HepG2 (cell line): ENCODE data around the gene GNAZ. TPM values are rescaled to one million over a fixed set of nuclear protein-coding genes. Genes with fewer than 3 reads are reported as not detected.

Experiments used
- CHD4 ChIP-seq: fragments of 200-600 bp; sonication (generic); IDR thresholded peaks from 2 replicates; pipeline ENCODE4 v1.7.0; 2017; ENCODE audit warnings: mild to moderate bottlenecking, low read length, borderline replicate concordance
- HCFC1 ChIP-seq: fragments of 150-350 bp; IDR thresholded peaks from 2 replicates; pipeline ENCODE4 v1.6.1; 2014; ENCODE audit warnings: low read depth, low read length
- NFATC3 ChIP-seq: sonication (generic); formaldehyde crosslinking; IDR thresholded peaks from 2 replicates; pipeline ENCODE4 v1.5.1; 2020; ENCODE audit warnings: mild to moderate bottlenecking, missing genetic modification reagents
- PLRG1 ChIP-seq: fragments of 450-650 bp; conservative IDR thresholded peaks from 2 replicates; pipeline ENCODE4 v1.6.1; 2016
- U2AF1 ChIP-seq: fragments of 200-400 bp; formaldehyde crosslinking; optimal IDR thresholded peaks from 2 replicates; pipeline ENCODE3; 2017; ENCODE audit warnings: mild to moderate bottlenecking, low read depth, low read length
- ZBTB7B ChIP-seq: sonication (generic); formaldehyde crosslinking; IDR thresholded peaks from 2 replicates; pipeline ENCODE4 v1.4.0; 2020; ENCODE audit warnings: missing genetic modification reagents
- ZMAT3 ChIP-seq: sonication (generic); formaldehyde crosslinking; conservative IDR thresholded peaks from 2 replicates; pipeline ENCODE4 v1.7.0; 2021; ENCODE audit warnings: missing genetic modification reagents
- ZNF101 ChIP-seq: sonication (generic); formaldehyde crosslinking; IDR thresholded peaks from 2 replicates; pipeline ENCODE4 v1.4.0; 2020; ENCODE audit warnings: mild to moderate bottlenecking, low read depth, missing genetic modification reagents, borderline replicate concordance
- ZNF121 ChIP-seq: sonication (generic); formaldehyde crosslinking; IDR thresholded peaks from 2 replicates; pipeline ENCODE4 v1.5.0; 2020; ENCODE audit warnings: mild to moderate bottlenecking, missing genetic modification reagents
- ZNF766 ChIP-seq: sonication (generic); formaldehyde crosslinking; IDR thresholded peaks from 2 replicates; pipeline ENCODE4 v1.5.0; 2020; ENCODE audit warnings: missing genetic modification reagents, borderline replicate concordance
- ZNF841 ChIP-seq: sonication (generic); formaldehyde crosslinking; IDR thresholded peaks from 2 replicates; pipeline ENCODE4 v1.8.1; 2023; ENCODE audit warnings: missing genetic modification reagents, borderline replicate concordance
- ZSCAN9 ChIP-seq: IDR thresholded peaks from 2 replicates; pipeline ENCODE4 v1.6.1; 2016; ENCODE audit warnings: borderline replicate concordance
- polyA plus RNA-seq, 8 experiments: library from polyadenylated mRNA; depleted of rRNA in 3 of 8; stranded (reverse) in 7 of 8; unstranded in 1 of 8; fragments of >200 nt; fragmentation: Illumina TruSeq in 4 of 8; extraction: Trizol in 4 of 8; gene quantifications; 2 replicates each; pipeline versions ENCODE4 v1.2.1 to v1.2.3, GENCODE V29; 2011 to 2016; ENCODE audit warnings: low read depth in 4 of 8, missing spikeins in 1 of 8, mixed read lengths in 1 of 8; ENCODE audit not compliant: insufficient read depth in 1 of 8
- total RNA-seq, 5 experiments: library from RNA; depleted of rRNA; stranded (reverse); fragments of >200 nt; fragmentation: Illumina TruSeq; extraction: Trizol; gene quantifications; 2 replicates each; pipeline ENCODE4 v1.2.3, GENCODE V29; 2016; ENCODE audit warnings: low read depth in 1 of 5
- TF ChIP-seq, protein P1 (sequence below): sonication (generic); formaldehyde crosslinking; IDR thresholded peaks from 2 replicates; pipeline ENCODE4 v1.9.0; 2021; ENCODE audit warnings: mild to moderate bottlenecking, missing genetic modification reagents
- TF ChIP-seq, protein P2 (sequence below): sonication (generic); formaldehyde crosslinking; IDR thresholded peaks from 2 replicates; pipeline ENCODE4 v1.8.0; 2022; ENCODE audit warnings: mild to moderate bottlenecking, missing genetic modification reagents, borderline replicate concordance
- TF ChIP-seq, protein P3 (sequence below): sonication (generic); formaldehyde crosslinking; IDR thresholded peaks from 2 replicates; pipeline ENCODE4 v1.4.0; 2020; ENCODE audit warnings: low read depth, missing genetic modification reagents

The GNAZ gene
- total and polyA plus RNA-seq, 2 of the 13 experiments (the other 11 are each of a cell fraction or from before 2014, with no cell fraction given): 11.4 to 22.3 TPM

DNA sequence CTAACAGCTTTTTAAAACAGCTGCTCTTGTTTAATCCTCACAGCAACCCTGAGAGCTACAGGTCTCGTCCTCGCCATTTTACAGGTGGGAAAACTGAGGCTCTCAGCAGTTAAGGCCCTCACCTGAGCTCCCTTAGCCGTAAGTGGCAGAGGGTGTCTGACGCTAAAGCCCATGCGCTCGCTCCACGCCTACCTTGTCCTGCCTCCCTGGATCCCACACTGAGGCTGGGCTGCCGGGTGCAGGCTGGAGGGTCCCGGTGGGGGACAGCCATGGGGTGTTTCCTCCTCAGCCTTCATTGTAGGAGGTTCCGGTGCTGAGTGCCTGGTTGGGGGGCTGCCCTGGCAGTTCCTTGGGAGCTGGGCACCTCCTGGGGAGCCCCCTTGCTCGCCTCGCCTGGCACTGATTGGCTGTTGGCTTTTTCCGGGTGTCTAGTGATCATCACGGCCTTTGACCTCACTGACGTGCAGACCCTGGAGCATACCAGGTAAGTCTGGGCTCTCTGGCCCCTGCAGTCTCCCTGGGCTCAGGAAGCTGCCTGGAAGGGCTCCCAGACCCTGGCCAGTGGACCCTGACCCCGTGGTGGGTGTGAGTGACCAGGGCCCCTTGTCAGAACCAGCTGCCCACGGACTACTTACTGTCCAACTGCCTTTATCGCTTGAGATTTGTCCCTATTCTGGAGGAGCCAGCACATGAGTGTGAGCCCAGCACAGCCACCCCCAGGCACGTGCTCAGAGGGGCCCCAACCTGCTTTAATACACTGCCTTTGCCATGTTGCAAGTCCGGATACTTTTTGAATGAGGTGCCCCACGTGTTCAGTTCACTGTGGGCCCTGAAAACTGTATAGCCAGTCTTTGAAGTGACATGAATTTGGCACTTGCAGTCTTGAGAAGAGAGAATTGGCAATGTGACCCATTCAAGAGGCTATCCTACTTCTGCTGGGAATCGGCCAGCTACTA lies 87.5 kb downstream of the GNAZ start (continued):
- TF ChIP-seq PLRG1: no peak
- TF ChIP-seq ZNF841: no peak
- TF ChIP-seq HCFC1: no peak
- TF ChIP-seq, protein P1, sequence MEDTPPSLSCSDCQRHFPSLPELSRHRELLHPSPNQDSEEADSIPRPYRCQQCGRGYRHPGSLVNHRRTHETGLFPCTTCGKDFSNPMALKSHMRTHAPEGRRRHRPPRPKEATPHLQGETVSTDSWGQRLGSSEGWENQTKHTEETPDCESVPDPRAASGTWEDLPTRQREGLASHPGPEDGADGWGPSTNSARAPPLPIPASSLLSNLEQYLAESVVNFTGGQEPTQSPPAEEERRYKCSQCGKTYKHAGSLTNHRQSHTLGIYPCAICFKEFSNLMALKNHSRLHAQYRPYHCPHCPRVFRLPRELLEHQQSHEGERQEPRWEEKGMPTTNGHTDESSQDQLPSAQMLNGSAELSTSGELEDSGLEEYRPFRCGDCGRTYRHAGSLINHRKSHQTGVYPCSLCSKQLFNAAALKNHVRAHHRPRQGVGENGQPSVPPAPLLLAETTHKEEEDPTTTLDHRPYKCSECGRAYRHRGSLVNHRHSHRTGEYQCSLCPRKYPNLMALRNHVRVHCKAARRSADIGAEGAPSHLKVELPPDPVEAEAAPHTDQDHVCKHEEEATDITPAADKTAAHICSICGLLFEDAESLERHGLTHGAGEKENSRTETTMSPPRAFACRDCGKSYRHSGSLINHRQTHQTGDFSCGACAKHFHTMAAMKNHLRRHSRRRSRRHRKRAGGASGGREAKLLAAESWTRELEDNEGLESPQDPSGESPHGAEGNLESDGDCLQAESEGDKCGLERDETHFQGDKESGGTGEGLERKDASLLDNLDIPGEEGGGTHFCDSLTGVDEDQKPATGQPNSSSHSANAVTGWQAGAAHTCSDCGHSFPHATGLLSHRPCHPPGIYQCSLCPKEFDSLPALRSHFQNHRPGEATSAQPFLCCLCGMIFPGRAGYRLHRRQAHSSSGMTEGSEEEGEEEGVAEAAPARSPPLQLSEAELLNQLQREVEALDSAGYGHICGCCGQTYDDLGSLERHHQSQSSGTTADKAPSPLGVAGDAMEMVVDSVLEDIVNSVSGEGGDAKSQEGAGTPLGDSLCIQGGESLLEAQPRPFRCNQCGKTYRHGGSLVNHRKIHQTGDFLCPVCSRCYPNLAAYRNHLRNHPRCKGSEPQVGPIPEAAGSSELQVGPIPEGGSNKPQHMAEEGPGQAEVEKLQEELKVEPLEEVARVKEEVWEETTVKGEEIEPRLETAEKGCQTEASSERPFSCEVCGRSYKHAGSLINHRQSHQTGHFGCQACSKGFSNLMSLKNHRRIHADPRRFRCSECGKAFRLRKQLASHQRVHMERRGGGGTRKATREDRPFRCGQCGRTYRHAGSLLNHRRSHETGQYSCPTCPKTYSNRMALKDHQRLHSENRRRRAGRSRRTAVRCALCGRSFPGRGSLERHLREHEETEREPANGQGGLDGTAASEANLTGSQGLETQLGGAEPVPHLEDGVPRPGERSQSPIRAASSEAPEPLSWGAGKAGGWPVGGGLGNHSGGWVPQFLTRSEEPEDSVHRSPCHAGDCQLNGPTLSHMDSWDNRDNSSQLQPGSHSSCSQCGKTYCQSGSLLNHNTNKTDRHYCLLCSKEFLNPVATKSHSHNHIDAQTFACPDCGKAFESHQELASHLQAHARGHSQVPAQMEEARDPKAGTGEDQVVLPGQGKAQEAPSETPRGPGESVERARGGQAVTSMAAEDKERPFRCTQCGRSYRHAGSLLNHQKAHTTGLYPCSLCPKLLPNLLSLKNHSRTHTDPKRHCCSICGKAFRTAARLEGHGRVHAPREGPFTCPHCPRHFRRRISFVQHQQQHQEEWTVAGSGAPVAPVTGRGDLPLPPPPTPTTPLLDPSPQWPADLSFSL (CRISPR knock-in tag): no peak
- TF ChIP-seq ZNF101: no peak
- TF ChIP-seq, protein P2, sequence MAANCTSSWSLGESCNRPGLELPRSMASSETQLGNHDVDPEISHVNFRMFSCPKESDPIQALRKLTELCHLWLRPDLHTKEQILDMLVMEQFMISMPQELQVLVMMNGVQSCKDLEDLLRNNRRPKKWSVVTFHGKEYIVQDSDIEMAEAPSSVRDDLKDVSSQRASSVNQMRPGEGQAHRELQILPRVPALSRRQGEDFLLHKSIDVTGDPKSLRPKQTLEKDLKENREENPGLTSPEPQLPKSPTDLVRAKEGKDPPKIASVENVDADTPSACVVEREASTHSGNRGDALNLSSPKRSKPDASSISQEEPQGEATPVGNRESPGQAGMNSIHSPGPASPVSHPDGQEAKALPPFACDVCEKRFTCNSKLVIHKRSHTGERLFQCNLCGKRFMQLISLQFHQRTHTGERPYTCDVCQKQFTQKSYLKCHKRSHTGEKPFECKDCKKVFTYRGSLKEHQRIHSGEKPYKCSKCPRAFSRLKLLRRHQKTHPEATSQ (CRISPR knock-in tag): no peak
- no peak for TF ChIP-seq NFATC3 (CRISPR knock-in tag)
- peak; percentile 51; the same call in 1 of the 2 replicates for TF ChIP-seq ZBTB7B (CRISPR knock-in tag)
- TF ChIP-seq, protein P3, sequence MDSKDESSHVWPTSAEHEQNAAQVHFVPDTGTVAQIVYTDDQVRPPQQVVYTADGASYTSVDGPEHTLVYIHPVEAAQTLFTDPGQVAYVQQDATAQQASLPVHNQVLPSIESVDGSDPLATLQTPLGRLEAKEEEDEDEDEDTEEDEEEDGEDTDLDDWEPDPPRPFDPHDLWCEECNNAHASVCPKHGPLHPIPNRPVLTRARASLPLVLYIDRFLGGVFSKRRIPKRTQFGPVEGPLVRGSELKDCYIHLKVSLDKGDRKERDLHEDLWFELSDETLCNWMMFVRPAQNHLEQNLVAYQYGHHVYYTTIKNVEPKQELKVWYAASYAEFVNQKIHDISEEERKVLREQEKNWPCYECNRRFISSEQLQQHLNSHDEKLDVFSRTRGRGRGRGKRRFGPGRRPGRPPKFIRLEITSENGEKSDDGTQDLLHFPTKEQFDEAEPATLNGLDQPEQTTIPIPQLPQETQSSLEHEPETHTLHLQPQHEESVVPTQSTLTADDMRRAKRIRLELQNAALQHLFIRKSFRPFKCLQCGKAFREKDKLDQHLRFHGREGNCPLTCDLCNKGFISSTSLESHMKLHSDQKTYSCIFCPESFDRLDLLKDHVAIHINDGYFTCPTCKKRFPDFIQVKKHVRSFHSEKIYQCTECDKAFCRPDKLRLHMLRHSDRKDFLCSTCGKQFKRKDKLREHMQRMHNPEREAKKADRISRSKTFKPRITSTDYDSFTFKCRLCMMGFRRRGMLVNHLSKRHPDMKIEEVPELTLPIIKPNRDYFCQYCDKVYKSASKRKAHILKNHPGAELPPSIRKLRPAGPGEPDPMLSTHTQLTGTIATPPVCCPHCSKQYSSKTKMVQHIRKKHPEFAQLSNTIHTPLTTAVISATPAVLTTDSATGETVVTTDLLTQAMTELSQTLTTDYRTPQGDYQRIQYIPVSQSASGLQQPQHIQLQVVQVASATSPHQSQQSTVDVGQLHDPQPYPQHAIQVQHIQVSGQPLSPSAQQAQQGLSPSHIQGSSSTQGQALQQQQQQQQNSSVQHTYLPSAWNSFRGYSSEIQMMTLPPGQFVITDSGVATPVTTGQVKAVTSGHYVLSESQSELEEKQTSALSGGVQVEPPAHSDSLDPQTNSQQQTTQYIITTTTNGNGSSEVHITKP (CRISPR knock-in tag): no peak
- no peak for TF ChIP-seq U2AF1
- TF ChIP-seq ZNF766: no peak
- TF ChIP-seq ZMAT3 (CRISPR knock-in tag): no peak; the same call in 1 of the 2 replicates
- TF ChIP-seq ZSCAN9 (CRISPR knock-in tag): no peak
- no peak for TF ChIP-seq ZNF121 (CRISPR knock-in tag)
- peak; percentile 85; the same call in 1 of the 2 replicates for TF ChIP-seq CHD4
